Measurements from ENCODE around the gene VGLL4.

The VGLL4 gene

GRCh38 chr3:11625376-11626083 lies 18.2 kb downstream of the VGLL4 start:
- DNase-seq = no peak

- DNase-seq = no peak
These were observed 18.9 kb downstream of the VGLL4 start for GRCh38 chr3:11624704-11625375.

GRCh38 chr3:11624161-11624560 lies 19.6 kb downstream of the VGLL4 start:
- DNase-seq = no peak

GRCh38 chr3:11622586-11623550 lies 20.8 kb downstream of the VGLL4 start:
- DNase-seq = no peak

- DNase-seq = no peak
These were observed 22.6 kb downstream of the VGLL4 start for GRCh38 chr3:11621077-11621476.

GRCh38 chr3:11619946-11620652 lies 23.6 kb downstream of the VGLL4 start:
- no peak for DNase-seq

- DNase-seq = no peak
These were observed 24.3 kb downstream of the VGLL4 start for GRCh38 chr3:11619461-11619860.

GRCh38 chr3:11618904-11619303 lies 24.8 kb downstream of the VGLL4 start:
- no peak for DNase-seq

DNA sequence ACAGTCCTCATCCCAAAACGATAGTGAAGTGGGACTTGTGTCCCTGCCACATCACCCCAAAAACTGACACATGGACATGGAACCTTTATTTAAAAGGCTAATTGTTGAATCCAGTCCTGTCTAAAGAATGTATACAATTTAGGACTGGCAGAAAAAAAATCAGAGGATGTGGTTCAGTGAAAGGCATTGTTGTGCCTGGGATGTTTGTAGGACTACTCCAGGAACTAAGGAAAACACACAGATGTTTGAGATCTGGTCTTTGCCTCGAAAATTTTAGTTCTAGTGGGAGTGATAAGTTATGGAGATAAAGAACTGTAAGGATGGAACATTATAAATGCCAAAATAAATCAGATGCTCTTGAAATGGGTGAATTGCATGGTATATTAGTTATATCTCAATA lies 27.2 kb downstream of the VGLL4 start:
- DNase-seq = no peak

DNA sequence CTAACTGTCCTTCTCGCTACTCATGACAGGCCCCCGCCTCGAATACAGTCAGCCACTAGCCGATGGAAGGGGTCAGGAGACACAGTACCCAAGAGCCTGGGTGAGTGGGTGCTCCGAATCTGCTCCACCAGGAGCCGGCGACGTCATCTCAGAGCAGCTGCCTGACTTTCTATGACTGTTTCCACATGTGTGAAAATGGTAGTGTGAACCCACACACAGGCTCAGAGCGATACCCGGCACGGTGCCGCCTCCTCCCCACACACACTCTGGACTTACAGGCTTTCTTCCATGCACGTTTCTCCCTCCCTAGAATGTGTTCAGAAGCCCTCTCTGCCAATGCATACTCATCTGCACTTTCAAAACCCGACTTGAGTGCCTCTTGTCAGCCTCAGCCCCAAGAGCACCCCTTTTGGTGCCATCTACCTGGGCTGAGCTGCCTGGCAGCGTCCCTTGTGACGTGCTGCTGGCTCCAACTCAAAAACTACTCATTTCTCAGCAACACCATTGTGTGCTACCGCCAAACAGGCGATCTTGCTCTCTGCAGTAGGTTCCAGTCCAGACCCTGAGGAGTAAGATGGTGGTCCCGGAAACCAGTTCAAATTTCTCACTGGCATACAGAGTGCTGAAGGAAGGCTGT lies 29.7 kb downstream of the VGLL4 start:
- no peak for DNase-seq

DNA sequence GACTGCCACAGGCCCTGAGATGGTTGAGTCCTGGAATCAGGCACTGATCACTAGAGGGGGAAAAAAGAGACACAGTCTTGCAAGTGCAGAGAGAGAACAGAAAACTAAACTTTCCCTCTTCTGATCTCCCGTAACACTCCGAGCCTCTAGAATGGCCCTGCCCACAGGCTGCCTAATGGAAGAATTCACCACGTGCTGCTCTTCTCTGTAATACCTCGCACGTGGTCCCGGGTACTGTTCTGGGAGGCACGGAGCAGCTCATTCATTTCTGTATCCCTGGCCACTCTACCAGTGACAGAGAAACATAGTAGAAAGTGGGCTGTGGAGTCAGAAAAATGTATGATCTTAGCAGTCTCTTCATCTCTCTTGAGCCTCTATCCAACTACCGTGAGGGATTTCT lies 30.4 kb downstream of the VGLL4 start:
- no peak for DNase-seq

GRCh38 chr3:11612515-11613188 lies 31.1 kb downstream of the VGLL4 start:
- DNase-seq = no peak

GRCh38 chr3:11611341-11611799 lies 32.3 kb downstream of the VGLL4 start:
- DNase-seq = no peak

GRCh38 chr3:11610700-11611275 lies 32.9 kb downstream of the VGLL4 start:
- DNase-seq = no peak

GRCh38 chr3:11610044-11610671 lies 33.6 kb downstream of the VGLL4 start:
- no peak for DNase-seq

DNA sequence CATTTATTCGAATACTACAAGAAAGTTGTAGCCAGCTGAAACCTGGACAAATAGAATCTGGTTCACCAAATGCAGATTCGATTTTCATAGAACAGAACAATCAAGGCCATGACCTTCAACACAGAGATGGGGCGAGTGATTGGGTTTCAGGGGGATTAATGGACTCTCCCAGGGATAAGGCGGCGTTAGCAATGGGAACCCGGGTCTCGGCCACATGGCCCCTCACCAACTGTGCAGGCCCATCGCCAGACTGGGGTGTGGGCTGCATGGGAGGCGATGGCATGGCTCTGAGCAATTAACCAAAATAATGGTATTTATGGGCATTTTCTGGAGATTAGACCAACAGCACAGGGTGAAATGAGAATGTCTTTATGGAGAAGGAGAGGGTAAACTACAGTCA lies 34.2 kb downstream of the VGLL4 start:
- no peak for DNase-seq

DNA sequence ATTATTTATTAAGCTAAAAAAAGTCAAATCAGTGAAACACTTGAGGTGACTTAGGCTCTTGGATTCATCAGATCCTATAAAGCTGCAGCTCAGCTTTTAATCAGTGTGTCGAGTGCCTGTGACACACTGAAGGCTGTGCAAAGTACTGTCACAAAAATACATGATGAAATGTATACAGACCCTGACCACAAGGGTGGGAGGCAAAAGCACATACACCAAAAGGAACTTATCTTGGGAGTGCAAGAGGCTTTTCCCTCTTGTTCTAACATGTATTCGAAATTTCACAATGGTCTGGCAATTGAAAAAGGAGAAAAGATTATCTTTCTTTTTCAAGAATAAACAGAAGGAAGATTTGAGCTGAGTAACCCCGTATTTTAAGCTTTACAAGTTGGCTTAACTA lies 35.9 kb downstream of the VGLL4 start:
- DNase-seq = no peak

DNA sequence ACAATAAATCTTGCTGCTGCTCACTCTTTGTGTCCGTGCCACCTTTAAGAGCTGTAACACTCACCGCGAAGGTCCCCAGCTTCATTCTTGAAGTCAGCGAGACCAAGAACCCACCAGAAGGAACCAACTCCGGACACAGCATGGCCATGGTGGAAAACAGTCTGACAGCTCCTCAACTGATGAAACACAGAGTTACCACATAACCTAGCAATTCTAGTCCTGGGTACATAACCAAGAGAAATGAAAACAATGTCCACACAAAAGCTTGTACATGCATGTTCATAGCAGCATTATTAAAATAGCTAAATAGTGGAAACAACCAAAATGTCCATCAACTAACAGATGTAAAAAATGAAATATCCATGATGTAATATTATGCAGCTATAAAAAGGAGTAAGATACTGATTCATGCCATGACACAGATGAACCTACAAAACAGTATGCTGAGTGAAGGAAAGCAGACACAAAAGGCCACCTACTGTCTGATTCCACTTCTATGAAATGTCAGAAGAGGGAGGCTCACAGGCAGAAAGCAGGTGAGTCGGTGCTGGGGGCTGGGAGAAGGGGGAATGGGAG lies 36.8 kb downstream of the VGLL4 start:
- no peak for DNase-seq

- no peak for DNase-seq
These were observed 37.5 kb downstream of the VGLL4 start for GRCh38 chr3:11606090-11606784.

- no peak for DNase-seq
These were observed 38.3 kb downstream of the VGLL4 start for GRCh38 chr3:11605398-11605797.
